CD4-positive, alpha-beta T cell treated with Interleukin-1 beta for 1 hour (primary cell): ENCODE measurements around the gene KIRREL3.

ENCODE experiments used
- DNase-seq, 2 donors: peaks; one replicate each; pipeline ENCODE4 v3.0.0-alpha.2; 2020 to 2022

KIRREL3 gene

DNA sequence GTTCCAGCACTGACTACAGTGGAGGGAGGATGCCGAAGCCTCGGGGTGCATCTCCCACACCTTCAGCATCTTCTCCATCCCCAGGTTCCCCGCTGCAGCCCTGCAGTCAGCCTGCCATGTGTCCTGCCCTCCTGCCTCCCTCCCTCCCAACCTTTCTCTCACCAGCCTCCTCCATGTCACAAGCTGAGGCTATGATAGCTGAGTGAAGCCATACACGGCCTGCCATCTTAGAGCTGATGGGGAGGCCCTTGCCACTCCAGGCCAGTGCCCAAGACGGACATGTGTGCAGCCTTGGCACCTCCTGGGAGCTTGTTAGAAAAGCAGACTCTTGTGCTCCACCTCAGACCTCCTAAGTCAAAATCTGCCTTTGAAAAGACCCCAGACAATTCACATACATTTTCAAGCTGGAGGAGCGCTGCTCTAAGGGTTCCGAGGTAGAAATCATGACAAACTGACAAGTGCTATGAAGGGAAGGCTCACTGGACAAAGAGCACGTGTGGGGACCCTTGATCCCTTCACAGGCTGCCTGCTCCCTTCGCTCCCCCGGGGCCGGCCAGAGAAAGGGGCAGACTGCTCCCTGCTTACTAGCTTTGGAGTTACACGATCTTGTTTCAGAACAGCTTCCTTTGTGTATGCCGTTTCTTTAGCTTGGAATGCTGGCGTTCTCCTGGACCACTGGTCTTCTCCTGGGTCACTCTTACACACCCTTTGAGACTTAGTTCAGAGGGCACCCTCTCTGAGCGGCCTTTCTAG lies 521.2 kb downstream of the KIRREL3 start:
- DNase-seq, result no peak

DNA sequence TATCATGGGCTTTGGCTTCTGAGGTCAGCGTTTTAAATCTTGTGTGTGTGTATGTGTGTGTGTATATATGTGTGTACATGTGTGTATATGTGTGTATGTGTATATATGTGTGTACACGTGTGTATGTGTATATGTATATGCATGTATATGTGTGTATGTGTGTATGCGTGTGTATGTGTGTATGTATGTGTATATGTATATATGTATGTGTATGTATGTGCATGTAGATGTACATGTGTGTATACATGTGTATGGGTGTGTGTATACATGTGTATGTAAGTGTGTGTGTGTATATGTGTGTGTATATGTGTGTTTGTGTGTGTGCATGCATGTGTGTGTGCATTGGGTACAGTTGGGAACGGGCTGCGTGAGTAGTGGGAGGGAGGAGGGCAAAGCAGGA lies 522.1 kb downstream of the KIRREL3 start:
- no peak for DNase-seq

DNA sequence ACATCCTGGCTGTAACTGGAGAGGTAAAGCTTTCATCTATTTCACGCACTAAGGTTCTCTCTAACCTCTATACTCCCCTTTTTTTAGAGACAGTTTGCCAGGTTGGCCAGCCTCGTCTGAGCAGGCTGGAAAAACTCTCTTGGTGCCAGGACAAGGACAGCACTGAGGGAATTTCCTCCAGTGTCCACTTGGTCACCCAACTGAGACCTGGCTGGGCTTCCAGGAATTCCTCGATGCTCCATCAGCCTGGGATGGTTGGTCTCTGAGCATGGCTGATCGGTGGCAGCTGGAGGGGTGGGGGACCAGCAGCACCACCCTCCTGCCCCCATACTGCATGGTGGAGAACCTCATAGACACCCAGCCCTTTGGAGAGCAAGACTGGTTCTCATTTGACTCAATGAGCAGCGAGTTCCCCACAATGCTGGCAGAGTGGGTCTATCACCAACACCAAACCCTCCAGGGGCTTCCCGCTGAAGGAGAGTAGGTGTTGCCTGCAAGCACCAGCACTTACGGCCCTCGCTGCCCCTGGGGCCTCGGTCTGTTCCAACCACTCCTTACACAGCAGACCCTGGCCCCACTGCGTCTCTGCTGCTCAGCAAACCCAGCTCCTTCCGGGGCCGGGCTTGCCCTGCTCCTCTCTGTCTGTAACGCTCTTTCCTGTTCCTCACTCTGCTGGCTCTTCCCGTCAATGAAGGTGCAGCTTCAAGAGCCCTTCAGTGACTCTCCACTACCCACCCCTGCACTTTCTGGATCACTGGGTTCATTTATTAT lies 522.9 kb downstream of the KIRREL3 start:
- no peak for DNase-seq

DNA sequence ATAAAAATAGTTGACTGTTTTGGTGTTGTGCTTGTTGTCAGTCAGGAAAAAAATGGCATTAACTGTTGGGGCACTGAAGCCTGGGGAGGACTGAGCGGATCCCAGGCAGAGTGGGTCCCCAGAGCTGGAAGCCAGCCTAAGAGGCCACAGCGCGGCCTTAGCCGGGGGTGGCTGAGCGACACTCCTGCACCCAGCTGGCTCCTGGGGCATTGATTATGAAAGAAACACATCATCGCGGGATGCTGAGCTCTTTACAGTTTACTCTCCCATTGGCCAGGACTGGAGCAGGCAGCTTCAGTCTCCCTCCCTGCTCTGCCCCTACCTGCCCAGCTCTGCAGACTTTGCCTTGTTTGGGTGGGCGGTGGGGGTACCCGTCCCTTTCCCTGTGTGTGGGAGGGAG lies 523.6 kb downstream of the KIRREL3 start:
- no peak for DNase-seq

DNA sequence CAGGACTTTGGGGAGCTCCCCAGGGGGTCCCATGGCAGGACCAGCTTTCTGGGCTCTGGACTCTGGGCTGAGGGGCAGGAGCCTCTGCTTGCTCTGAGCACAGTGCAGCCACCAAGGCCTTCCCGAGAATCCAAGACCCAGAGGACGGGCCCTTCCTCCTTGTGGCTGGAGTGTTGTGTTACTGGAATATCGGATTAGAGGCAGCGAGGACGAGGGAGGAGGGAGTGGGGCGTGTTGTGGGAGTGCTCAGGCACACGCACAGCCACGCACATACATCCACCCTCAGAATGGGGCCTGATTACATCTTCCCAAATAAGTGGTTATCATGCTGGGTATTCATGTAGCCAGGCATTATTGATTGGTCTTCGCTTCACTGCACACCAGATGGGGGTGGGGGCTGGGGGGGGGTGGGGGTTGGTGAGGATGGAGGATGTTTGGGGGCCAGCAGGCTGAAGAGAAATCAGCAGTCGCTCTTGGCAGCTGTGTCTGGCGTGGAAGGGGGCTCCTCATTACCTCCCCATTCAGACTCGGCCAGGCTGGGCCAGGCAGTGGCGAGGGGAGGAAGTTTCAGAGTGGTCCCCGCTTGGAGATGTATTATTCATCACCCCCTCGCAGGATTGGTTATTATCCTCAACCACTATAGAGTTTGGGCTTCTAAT lies 524.2 kb downstream of the KIRREL3 start:
- no peak for DNase-seq

DNA sequence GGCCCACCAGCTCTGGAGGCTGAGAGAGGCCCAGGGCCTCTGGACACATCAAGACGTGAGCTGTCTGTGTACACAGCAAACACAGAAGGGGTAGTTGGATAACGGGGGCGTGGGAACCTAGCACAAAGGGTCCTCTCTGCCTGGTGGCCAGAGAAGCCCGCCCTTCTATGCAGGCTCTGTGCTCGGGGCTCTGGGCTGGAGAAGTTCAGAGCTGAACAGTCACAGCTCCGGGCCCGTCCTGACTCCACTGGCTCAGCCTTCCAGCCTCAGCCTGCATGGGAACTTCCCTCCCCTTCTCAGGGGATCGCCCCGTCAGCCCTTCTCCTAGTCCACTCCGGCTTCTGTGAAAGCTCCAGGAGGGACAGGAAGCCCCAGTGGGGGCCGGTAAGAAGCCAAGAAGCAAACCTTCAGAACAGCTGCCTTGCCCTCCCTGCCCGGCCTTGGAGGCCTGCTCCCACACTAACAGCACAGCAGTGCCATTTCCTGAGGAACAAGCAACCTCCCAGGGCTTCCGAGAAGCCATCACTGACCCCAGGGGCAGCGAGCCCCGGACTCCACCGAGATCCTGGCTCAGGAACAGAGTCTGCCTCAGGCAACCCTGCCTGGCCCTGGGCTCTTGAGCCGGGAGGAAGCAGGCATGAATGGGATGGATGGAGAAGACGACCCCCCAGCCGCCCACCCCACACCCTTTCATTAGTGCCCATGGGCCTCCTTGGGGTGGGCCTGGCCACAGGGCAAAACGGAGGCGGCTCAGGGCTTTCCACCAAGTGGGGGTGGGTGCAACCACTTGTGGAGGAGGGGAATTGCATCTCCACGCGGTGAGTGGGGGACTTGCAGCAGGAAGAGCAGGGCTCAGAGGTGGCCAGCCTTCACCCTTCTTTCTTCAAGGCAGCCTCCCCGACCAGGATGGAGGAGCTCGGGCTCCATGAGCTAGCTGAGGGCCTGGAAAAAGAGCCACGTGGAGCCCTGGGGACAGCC lies 525.3 kb downstream of the KIRREL3 start:
- no peak for DNase-seq

DNA sequence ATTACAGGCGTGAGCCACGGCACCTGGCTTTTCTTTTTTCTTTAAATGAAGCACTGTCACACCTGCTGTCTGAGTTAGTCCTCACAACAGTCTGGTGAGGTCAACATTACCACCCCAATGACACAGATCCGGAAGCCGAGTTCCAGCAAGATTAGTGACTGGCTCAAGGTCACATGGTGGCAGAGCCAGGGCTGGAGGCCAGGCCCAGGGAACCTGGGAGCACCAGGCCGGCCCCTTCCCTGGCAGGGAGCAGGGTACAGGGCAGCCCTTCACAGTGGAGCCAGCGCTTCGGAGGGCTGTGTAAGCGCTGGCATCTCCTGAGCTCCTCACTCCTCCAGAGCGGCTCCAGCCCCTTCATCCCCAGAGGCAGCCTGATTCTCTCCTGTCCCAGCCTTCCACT lies 526.4 kb downstream of the KIRREL3 start:
- DNase-seq, result no peak

DNA sequence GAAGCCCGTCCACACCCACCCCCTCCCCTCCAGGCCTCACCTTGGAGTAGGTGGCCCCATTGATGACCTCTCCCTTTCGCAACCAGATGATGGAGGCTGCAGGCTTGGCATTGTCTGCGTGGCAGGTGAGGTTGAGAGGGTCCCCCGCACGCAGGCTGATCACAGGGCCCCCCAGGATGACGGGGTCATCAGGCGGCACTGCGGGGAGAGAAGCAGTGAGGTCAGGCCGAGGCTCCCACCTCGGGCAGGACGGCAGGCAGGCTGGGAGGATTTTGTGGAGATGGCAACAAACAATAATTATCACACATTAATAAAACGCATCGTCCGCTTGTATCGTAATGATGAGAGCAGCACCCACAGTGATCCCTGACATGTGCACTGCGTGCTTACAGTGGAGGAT lies 527.3 kb downstream of the KIRREL3 start:
- DNase-seq, result no peak

DNA sequence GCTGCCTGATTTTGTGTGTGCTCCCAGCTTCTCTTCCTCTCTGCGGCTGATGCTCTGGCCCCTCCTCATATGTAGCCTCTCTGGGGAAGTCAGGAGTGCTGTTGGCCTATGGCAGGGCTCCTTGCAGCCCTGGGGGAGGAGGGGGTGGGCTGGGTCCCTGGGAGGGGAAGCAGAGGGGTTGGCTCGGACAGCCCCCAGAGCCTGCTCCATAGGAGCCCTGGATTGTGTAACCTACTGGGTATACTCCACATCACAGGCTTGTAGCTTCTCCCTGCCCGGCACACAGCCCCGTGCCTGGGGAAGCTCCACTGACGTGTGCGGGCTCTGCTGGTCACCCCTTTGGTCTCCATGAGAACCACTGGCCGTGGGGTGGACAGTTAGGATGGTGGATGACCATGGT lies 531.3 kb downstream of the KIRREL3 start:
- no peak for DNase-seq

DNA sequence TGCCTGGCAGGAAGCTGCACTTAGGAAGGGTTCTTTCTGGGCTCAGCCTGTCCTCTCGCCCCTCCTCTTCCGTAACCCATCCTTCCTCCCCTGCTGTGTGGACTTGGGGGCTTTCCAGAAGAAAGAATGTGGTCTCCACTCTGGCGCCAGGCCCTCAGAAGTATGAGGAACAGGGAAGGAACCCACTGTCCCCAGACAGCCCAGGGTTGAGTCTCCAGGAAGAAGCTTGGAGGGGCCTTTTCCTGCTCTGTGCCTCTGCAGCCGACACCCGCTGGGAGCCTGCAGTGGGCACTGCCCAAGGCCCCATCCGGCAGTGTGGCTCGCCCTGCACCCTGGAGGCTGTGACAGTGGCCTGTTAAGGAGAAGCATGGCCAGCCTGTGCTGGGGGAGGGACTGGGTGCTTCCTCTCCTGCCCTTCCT lies 532.5 kb downstream of the KIRREL3 start:
- peak in 1 of 2 donors; percentile 14 for DNase-seq

DNA sequence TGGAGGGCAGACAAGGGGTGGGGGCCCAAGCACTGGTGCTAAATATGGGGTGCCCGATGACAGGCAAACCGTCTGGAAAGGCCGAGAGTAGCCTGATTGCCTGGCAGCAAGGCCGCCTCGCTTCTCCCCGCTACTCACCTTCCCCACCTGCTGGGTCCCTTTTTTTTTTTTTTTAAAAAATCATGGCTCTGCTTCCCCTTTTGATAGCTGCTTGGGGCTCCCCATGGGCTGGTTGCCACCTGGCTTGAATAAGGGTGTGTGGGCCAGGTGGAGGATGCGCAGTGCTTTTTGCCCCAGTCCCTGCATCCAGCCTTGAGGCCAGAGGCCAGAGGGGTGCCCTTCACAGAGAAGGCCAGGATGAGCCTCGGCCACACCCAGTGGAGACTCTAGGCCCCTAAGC lies 533.1 kb downstream of the KIRREL3 start:
- DNase-seq, result no peak

DNA sequence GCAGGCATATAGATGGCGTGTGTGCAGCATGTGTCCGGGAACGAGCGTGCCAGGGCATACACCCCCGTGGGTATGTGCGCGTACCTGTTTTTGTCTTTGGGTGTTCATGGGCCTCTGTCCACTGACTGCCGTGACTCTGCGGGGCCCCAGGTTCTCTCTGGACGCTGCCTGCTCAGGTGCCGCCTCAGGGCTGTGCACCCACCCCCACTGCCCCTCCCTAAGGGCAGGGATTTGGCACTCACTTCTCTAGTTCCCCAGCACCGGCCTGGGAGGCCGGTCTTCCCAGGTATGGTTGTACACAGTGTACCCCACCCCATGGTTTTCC lies 533.6 kb downstream of the KIRREL3 start:
- DNase-seq, result no peak

DNA sequence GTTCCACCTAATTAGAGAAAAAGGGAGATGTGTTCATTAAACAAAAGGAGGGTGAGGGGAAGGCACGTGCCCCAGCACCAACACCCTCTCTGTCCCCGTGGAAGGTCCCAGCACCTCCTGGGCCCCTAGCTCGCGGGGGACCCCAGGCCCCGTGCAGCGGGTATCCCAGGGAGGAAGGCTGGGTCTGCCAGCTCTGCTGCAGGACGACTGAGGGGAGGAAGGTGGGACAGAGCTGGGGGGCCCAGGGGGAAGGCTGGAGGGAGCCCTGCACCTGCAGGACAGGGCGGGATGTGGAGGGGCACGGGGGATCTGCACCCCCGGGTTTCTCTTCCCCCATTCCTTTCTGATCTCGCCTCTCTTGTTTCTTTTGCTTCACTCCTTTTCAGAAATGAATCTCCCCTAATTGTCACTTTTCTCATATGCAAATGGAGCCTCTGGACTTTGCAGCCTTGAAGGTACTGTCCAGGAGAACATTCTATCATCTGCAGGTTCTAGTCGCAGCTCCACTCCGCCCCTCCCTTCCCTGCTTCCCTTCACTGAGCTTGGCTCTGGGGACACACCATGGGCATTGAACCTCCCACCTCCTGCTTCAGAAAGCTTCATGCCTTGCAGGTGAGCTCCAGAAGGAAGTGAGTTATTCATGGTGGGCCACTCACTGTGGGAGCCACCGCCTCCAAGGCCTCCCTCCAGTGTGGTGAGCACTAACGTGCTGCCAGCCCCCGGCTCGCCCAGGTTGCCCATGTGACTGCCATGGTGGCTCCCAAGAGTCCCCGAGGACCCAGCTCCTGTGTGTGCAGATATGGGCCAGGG lies 534.1 kb downstream of the KIRREL3 start:
- DNase-seq, result no peak

DNA sequence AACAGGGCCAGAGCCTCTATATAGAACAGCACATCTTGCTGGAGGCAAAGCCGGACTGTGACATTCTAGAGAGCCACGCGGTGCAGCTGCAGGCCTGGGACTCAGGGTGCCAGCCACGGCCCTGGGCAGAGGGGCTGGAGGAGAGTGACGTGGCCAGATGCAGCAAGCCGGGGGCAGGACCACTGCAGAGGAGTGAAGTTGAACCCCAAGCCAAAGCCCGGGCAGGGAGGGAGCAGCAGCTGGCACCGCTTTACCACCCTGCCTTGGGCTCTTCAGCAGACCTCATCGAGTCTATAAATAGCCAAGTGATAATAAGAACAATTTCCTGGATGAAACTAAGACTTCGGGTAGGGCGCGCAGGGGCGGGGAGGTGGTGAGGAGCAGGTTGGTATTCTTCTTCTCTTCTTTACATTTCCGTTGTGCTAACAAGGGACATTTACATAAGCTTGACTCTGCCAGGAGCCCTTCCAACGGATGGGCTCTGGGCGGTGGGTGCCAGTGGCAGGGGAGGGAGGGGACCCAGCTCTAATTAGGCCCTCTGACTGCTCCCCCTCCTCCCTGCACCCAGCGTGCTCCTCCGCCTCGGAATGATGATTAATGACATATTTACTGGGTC lies 534.9 kb downstream of the KIRREL3 start:
- peak; percentile 13 to 18 for DNase-seq

DNA sequence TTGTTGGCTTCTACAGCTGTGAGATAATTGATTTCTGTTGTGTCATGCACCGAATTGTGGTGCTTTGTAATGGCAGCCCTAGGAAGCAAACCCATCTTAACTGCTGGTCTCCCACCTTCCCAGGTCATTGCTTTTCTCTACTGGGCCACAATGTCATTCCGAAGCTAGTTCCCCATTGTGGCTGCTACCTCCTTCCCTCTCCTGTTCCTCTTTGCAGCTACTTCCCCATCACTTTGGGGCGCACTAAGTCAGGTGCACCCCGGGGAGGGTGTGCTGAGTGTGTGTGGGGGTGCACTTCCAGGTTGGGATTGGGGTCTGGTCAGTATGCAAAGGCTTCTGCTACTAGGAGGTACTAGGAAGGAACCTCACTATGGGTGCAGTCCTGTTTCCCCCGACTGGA lies 535.8 kb downstream of the KIRREL3 start:
- DNase-seq, result peak in 1 of 2 donors; percentile 17

DNA sequence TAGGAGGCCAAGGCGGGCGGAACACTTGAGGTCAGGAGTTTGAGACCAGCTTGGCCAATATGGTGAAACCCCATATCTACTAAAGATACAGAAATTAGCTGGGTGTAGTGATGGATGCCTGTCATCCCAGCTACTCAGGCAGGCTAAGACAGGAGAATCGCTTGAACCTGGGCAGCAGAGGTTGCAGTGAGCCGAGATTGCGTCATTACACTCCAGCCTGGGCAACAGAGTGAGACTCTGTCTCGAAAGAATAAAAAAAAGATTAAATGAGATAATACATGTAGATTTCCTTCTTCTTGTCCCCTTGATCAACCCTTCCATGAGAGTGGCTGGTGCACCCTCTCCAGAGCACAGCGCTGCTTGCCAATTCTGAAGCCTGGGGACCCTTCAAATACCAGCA lies 538.1 kb downstream of the KIRREL3 start:
- DNase-seq, result no peak

DNA sequence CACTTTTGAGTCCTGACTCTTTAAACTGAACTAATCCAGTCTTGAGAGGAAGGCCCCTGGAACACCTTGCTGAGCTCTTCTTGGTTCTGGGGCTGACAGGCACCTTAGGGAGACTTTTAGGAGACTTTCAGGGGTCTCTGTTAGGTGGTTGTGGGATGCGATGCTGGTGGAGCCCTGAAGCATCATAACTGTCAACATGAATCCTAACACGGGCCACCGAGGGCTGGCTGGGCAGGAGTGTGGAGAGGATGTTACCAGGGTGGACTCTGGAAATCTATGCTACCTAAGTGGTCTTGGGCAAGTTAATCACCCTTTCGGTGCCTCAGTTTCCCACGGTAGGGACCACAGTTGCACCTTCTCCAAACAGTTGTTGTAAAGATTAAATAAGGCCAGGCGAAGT lies 538.6 kb downstream of the KIRREL3 start:
- no peak for DNase-seq

DNA sequence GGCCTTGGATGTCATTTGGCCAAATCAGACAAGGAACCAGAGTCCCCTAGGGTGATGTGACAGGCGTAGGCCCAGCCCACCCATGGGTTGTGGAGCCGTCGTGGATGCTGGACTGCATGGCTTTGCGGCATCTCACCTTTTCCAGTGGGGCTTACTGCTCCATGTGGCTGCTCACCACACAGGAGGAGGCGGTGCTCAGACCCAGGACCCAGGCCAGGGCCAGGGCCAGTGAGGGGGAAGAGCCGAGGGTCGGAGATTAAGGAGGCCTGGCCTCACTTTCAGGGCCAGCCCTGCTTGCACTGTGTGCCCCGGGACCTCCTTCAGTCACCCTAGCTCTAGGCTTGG lies 539.5 kb downstream of the KIRREL3 start:
- no peak for DNase-seq

DNA sequence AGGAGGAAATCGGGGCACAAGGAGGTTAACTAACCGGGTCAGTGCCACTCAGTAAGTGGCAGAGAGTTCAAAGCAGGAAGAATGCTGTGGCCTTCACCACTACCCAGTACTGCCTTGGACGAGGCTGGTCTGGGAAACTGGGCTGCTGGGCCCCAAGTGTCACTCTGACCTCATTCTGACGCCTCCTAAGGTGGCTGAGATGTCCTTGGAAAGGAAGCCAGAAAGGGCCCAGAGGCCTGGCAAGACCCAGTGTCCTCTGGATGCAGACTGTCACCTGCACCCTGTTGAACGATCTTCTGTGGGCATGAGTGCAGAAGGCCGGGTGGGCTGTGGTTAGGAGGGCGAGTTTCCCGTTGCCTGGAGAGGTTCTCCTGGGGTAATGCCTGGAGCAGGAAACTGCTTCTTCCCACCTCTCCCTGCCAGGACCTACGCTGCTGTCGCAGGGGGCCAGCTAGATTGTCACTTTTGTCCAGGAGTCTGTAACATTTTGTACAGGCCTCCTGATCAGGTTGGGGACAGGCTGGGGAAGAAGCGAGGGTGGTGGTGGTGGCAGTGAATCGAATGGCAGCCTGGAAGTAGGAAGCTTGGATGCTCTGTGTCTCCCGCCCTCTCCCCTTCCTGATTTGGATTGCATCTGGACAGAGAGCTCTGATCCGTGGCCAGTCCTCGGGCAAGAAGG lies 540.0 kb downstream of the KIRREL3 start:
- DNase-seq, result no peak

DNA sequence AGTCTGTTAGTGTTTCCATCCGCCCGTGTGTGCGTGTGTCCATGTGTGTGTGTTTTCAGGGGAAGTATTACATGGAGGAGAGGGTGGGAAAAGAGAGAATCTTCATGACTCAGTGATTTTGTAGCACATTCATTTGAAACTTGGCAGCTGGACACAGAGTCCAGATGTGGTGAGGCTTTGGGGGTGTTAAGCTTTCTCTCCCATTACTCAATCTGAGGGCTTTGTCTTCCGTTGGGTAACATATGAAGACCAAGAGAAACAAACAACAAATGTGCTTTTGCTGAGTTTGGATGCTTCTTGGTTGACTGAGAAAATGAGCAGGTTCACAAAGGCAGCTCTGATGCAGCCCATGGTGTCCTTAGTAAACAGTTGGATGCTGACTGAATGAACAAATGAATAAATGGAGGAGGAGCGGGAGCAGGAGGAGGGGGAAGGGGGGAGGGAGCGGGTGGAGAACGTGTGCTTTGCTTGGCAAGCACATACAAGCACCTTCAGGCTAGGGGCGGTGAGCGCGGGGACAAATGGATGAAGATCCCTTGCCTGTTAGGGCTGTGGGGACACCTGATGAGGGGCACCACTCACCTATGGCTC lies 540.8 kb downstream of the KIRREL3 start:
- no peak for DNase-seq

DNA sequence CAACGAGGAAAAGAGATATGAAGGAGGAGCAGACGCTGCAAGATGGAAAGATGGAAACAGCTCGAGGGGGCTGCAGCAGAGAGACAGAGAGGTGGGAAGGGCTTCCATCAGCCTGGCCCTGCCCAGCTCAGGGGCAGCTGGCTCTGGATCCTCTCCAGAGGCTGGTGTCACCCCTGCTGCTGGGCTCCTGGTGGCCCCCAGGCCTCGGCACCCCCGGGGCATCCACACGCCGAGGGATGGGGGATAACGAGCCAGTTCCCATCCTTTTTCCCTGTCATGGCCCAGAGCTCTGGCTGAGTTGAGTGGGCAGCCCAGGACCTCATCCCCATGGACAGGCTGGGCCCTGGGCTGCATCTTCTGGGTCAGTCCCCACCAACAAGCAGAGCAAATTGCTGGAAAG lies 542.8 kb downstream of the KIRREL3 start:
- no peak for DNase-seq
